Aorta (tissue), 5 donors: ENCODE results near the gene CLCA2. TPM values are rescaled to one million over a fixed set of nuclear protein-coding genes. Genes with fewer than 3 reads are reported as not detected.

Experiments used
- ATAC-seq: fragments of 200-7000 bp; cut with Tn5 transposase; one replicate; pipeline ENCODE4 v1.9.1; 2022; ENCODE audit warnings: moderate library complexity; ENCODE audit not compliant: low FRiP score
- DNase-seq, 2 donors: peaks; one replicate each; pipeline ENCODE4 v3.0.0-alpha.2; 2020
- H3K27ac ChIP-seq, 2 donors: one replicate each; pipeline ENCODE4 v1.5.1; 2013; ENCODE audit warnings: low read length in 2 of 2, mild to moderate bottlenecking in 2 of 2, moderate library complexity in 2 of 2, control low read depth in 1 of 2, inconsistent platforms in 1 of 2, low read depth in 1 of 2
- H3K27me3 ChIP-seq, 2 donors: one replicate each; pipeline ENCODE4 v1.6.1; 2013; ENCODE audit warnings: control low read depth in 1 of 2, low read length in 1 of 2, mild to moderate bottlenecking in 1 of 2, moderate library complexity in 1 of 2; ENCODE audit not compliant: insufficient read depth in 2 of 2, control insufficient read depth in 1 of 2
- H3K36me3 ChIP-seq, 2 donors: one replicate each; pipeline ENCODE4 v1.6.1; 2013; ENCODE audit warnings: control low read depth in 1 of 2, low read length in 1 of 2, mild to moderate bottlenecking in 1 of 2; ENCODE audit not compliant: insufficient read depth in 2 of 2, control insufficient read depth in 1 of 2
- H3K4me1 ChIP-seq, 2 donors: one replicate each; pipeline ENCODE4 v1.6.1; 2013; ENCODE audit warnings: low read length in 2 of 2, control low read depth in 1 of 2, mild to moderate bottlenecking in 1 of 2, moderate library complexity in 1 of 2; ENCODE audit not compliant: insufficient read depth in 2 of 2, control insufficient read depth in 1 of 2
- H3K4me3 ChIP-seq, 2 donors: one replicate each; pipeline ENCODE4 v1.5.1; 2013; ENCODE audit warnings: low read length in 2 of 2, control low read depth in 1 of 2, mild to moderate bottlenecking in 1 of 2
- H3K9me3 ChIP-seq: one replicate; pipeline ENCODE4 v1.6.1; 2013; ENCODE audit warnings: mild to moderate bottlenecking, low read length; ENCODE audit not compliant: control insufficient read depth
- WGBS, 2 donors: extraction: QIAGEN DNeasy Blood & Tissue Kit; methylation state at CpG; one replicate each; pipeline ENCODE4 v1.1.7; 2013; 5-methylcytosine and 5-hydroxymethylcytosine counted together
- intact Hi-C, 2 donors: fragments of 100-400 bp; cut with DNase I; formaldehyde crosslinking; loops; one replicate each; pipeline versions ENCODE4 v1.14.2 to v1.15.0; 2022
- polyA plus RNA-seq, 2 donors: library from polyadenylated mRNA; stranded (reverse); fragments of 200-250 nt; gene quantifications; one replicate each; pipeline ENCODE4 v1.2.3, GENCODE V29; 2013
- total RNA-seq, 2 donors: library from RNA; stranded (reverse); fragmentation: NEBNext Ultra II Directional; extraction: Animal tissue kit (Norgen Biotek cat#: 25700); gene quantifications; one replicate each; pipeline ENCODE4 v1.2.1, GENCODE V29; 2021
- donor health status: healthy with polysubstance abuse.
- donor health status: Bipolar disorder and iron deficiency.
- donor health status: DM: no; HTN: no; CAD: no.
- donor health status: DM: no; HTN: no; CAD: no.
- donor health status: DM: yes; HTN: yes; CAD: no.

The CLCA2 gene
- total and polyA plus RNA-seq, 4 donors = 0.10 to 0.36 (median 0.13) TPM; not detected in 1

GRCh38 chr1:86441997-86442396 is 18.0 kb downstream of the CLCA2 start:
- ATAC-seq (no peak), DNase-seq (no peak)
- WGBS, 2 donors = 73 to 83% methylated on average over 1 of the region's 1 CpG
- Histone ChIP-seq H3K4me3 (no peak overlapping the region), H3K4me1 (no peaks in the 10 kb centered on the region), H3K27me3 (no peaks in the 10 kb centered on the region), H3K36me3 (no peaks in the 10 kb centered on the region), H3K27ac (no peak overlapping the region), H3K9me3 (peaks cover 2% of the 10 kb centered on the region)
- intact Hi-C loops = no loop called here

- 22 to 55% methylated on average over 1 of the region's 1 CpG for WGBS, 2 donors
- H3K36me3 ChIP-seq = no peaks in the 10 kb centered on the region
- DNase-seq (no peak), ATAC-seq (no peak)
- intact Hi-C loops = no loop called here
- H3K27ac ChIP-seq = no peak overlapping the region
- no peaks in the 10 kb centered on the region for H3K4me1 ChIP-seq
- H3K9me3 ChIP-seq = no peaks in the 10 kb centered on the region
- H3K27me3 ChIP-seq = no peaks in the 10 kb centered on the region
- no peak overlapping the region for H3K4me3 ChIP-seq
Observed at GRCh38 chr1:86445919-86446318, 21.9 kb downstream of the CLCA2 start.

- Histone ChIP-seq H3K9me3 (no peaks in the 10 kb centered on the region), H3K27me3 (no peaks in the 10 kb centered on the region), H3K36me3 (no peaks in the 10 kb centered on the region), H3K4me3 (no peak overlapping the region), H3K4me1 (no peaks in the 10 kb centered on the region), H3K27ac (no peak overlapping the region)
- WGBS, 2 donors = 77 to 78% methylated on average over 4 of the region's 4 CpGs
- ATAC-seq (no peak), DNase-seq (no peak)
- intact Hi-C loops = no loop called here
Observed at GRCh38 chr1:86447198-86447790, 23.3 kb downstream of the CLCA2 start.

GRCh38 chr1:86448670-86449069 is 24.7 kb downstream of the CLCA2 start:
- no peak for ATAC-seq
- intact Hi-C loops = no loop called here
- 76 to 79% methylated on average over 1 of the region's 1 CpG for WGBS, 2 donors
- no peak overlapping the region for H3K27ac ChIP-seq
- H3K9me3 ChIP-seq = no peaks in the 10 kb centered on the region
- no peaks in the 10 kb centered on the region for H3K4me1 ChIP-seq
- no peak for DNase-seq
- no peaks in the 10 kb centered on the region for H3K36me3 ChIP-seq
- no peaks in the 10 kb centered on the region for H3K27me3 ChIP-seq
- no peak overlapping the region for H3K4me3 ChIP-seq

- Histone ChIP-seq H3K4me3 (no peak overlapping the region), H3K4me1 (no peaks in the 10 kb centered on the region), H3K9me3 (no peaks in the 10 kb centered on the region), H3K27ac (no peak overlapping the region), H3K36me3 (no peaks in the 10 kb centered on the region), H3K27me3 (no peaks in the 10 kb centered on the region)
- 96 to 97% methylated on average over 1 of the region's 1 CpG for WGBS, 2 donors
- no peak for DNase-seq
- intact Hi-C loops = no loop called here
- ATAC-seq = no peak
Observed at GRCh38 chr1:86449103-86449502, 25.1 kb downstream of the CLCA2 start.

- ATAC-seq (no peak), DNase-seq (no peak)
- intact Hi-C loops = no loop called here
- WGBS, 2 donors = 58 to 62% methylated on average over 3 of the region's 3 CpGs
- no peaks in the 10 kb centered on the region for H3K9me3 ChIP-seq
- H3K27ac ChIP-seq = no peak overlapping the region
- H3K36me3 ChIP-seq = no peaks in the 10 kb centered on the region
- H3K4me3 ChIP-seq = no peak overlapping the region
- no peaks in the 10 kb centered on the region for H3K4me1 ChIP-seq
- no peaks in the 10 kb centered on the region for H3K27me3 ChIP-seq
Observed at GRCh38 chr1:86450847-86451246, 26.9 kb downstream of the CLCA2 start.

- ATAC-seq = no peak
- intact Hi-C loops = no loop called here
- Histone ChIP-seq H3K27me3 (no peaks in the 10 kb centered on the region), H3K4me3 (no peak overlapping the region), H3K27ac (no peak overlapping the region), H3K9me3 (no peaks in the 10 kb centered on the region), H3K4me1 (no peaks in the 10 kb centered on the region), H3K36me3 (no peaks in the 10 kb centered on the region)
- 64 to 70% methylated on average over 3 of the region's 3 CpGs for WGBS, 2 donors
- no peak for DNase-seq
Observed at GRCh38 chr1:86453664-86454063, 29.7 kb downstream of the CLCA2 start.

GRCh38 chr1:86455073-86455472 is 31.1 kb downstream of the CLCA2 start:
- ATAC-seq (no peak), DNase-seq (no peak)
- intact Hi-C loops = no loop called here
- Histone ChIP-seq H3K4me3 (no peak overlapping the region), H3K4me1 (no peaks in the 10 kb centered on the region), H3K27me3 (no peaks in the 10 kb centered on the region), H3K36me3 (no peaks in the 10 kb centered on the region), H3K27ac (no peak overlapping the region), H3K9me3 (no peaks in the 10 kb centered on the region)
- WGBS, 2 donors = 73 to 75% methylated on average over 5 of the region's 5 CpGs

GRCh38 chr1:86460998-86461397 is 37.0 kb downstream of the CLCA2 start:
- Histone ChIP-seq H3K27ac (no peak overlapping the region), H3K9me3 (no peaks in the 10 kb centered on the region), H3K36me3 (no peaks in the 10 kb centered on the region), H3K27me3 (no peaks in the 10 kb centered on the region), H3K4me3 (no peak overlapping the region), H3K4me1 (no peaks in the 10 kb centered on the region)
- DNase-seq (no peak), ATAC-seq (no peak)
- WGBS, 2 donors = 15 to 26% methylated on average over 1 of the region's 1 CpG
- intact Hi-C loops = no loop called here
